GM18505 (cell line): ENCODE data around the gene PSMB9.
"Not testable (repeated sequence)": the region's sequence is repeated elsewhere in the genome, so short reads cannot be mapped to it uniquely, and the experiment has no call there.

Experiments
- ATAC-seq: cut with Tn5 transposase; IDR thresholded peaks from one replicate; pipeline ENCODE4 v1.9.1; 2021; ENCODE audit not compliant: unreplicated experiment
- POLR2A ChIP-seq: IDR thresholded peaks from 4 replicates; pipeline ENCODE4 v1.6.1; 2011; ENCODE audit warnings: borderline replicate concordance; ENCODE audit not compliant: insufficient read depth, insufficient read length; ENCODE audit errors: extremely low read depth

The PSMB9 gene

DNA sequence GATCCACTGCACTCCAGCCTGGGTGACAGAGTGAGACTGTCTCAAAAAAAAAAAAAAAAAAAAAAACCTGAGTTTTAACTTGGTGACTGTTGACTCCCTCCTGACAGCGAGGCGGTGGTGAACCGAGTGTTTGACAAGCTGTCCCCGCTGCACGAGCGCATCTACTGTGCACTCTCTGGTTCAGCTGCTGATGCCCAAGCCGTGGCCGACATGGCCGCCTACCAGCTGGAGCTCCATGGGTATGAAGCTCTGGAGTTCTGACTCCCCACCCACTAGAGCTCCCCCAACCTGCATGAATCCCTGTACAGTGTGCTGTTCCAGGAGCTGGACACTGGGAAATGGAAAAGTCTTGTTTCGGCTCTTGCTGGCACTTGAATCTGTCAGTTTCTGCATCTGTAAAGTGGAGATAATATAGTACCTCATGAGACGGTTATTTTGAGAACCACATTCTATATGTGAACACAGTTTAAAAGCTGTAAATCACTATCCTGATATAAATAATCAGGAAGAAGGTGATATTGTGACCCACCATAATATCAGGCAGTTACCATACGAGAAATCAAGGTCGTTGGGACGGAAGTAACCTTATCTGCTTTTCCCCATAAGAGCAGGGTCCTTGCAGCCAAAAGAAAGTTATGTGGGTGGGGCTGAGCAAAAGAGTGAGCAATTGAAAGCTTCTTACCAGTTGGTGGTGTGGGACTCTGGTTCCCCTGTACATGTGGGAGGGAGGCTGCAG lies 3.3 kb downstream of the PSMB9 start:
- no peak for TF ChIP-seq POLR2A
- no peak for ATAC-seq

DNA sequence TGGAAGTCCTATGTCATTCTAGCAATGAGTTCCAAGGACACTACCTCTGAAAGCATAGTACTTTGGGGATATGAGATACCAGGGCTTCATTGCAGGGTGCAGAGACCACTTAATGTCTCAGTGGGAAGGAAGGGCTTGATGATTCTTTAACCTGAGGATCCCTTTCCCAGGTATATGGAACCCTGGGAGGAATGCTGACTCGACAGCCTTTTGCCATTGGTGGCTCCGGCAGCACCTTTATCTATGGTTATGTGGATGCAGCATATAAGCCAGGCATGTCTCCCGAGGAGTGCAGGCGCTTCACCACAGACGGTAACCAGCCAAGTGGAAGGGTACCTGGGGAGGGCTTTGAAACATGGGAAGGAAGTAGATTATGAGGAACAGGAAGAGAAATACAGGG lies 4.2 kb downstream of the PSMB9 start:
- no peak for ATAC-seq
- no peak for TF ChIP-seq POLR2A

DNA sequence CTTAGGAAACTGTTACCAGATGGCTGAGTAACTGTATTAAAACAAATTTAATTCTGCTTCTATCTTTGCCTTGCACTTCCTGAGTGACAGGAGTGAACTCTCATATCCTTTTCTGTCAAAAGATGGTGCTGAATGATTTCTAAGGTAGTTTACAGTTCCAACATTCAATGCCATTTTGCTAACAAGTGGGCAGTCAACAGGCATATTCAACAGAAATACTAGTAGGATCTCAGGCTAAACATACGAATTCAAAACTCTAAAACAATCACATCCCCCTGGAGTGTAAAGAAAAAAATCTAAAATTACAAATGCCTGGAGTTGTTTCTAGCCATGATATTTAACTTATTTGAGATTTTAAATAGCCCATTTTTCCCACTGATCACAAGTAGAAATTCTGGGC lies 6.7 kb downstream of the PSMB9 start:
- TF ChIP-seq POLR2A: no peak
- ATAC-seq: no peak

DNA sequence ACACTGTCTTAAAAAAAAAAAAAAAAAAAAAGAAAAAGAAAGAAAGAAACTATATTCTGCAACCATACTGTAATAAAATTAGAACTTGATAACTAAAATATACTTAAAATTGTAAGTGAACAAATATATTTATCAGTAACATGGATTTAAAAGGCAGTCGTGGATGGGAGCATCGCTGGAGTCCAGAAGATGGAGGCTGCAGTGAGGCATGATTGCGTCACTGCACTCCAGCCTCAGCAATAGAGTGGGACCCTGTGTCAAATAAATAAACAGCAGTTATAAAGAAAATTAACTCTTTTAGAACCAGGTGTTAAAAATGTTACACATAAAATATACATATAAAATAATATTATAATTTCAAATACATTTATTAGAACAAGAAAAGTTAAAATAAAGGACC lies 8.7 kb downstream of the PSMB9 start:
- no peak for TF ChIP-seq POLR2A
- no peak for ATAC-seq

DNA sequence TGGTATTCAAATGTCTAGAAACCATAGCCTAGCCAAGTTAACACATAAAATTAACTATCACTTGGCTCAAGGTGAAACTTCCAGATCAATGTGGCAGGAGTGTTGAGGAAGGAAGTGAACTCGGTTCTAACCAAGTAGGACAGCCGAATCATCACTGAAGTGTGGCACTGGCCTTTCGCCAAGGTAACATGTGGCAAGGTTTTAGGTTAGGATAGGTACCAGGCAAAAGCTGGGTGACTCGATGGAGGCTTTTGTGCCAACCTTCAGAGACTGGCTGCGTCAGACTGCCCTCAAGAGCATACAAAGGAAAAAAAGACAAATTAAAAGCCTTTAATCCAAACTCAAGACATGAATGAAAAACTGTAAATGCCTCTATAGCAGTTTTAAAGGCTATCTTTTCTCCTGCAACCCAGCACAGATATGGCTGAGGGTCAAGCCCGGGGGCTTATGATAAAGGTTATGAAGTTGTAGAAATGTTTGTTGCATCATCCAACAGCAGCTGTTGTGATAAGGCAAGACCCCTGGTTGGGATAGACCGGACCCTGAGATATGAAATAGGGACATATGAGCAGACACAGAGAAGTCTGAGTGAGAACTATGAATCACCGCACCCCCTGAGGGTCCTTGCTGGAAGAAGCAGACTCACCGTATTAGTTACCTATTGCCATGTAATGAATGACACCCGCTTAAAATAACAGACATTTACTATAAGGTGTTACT lies 11.9 kb downstream of the PSMB9 start:
- no peak for TF ChIP-seq POLR2A
- ATAC-seq: no peak

DNA sequence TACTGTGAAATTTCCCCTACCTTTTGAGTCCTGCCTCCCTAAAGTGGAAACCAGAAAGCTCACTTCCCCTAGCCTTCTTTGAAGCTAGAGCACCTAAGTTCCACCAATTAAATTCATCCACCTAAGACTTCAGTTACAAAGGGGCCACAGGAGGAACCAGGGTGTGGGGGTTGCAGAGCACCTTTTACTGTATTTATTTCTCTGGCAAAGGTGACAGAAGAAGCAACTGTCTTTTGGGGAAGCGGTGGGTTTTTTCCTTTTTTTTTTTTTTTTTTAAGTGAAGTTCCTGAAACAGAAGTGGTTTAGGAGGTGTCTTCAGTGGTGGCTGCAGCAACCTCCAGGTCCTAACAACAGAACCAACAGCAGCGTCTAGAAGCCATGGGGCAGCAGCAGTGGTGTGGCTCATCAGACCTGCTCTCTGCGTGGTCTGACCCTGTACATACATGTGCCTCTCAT lies 13.1 kb downstream of the PSMB9 start:
- ATAC-seq: no peak
- peak; percentile 39 for TF ChIP-seq POLR2A

DNA sequence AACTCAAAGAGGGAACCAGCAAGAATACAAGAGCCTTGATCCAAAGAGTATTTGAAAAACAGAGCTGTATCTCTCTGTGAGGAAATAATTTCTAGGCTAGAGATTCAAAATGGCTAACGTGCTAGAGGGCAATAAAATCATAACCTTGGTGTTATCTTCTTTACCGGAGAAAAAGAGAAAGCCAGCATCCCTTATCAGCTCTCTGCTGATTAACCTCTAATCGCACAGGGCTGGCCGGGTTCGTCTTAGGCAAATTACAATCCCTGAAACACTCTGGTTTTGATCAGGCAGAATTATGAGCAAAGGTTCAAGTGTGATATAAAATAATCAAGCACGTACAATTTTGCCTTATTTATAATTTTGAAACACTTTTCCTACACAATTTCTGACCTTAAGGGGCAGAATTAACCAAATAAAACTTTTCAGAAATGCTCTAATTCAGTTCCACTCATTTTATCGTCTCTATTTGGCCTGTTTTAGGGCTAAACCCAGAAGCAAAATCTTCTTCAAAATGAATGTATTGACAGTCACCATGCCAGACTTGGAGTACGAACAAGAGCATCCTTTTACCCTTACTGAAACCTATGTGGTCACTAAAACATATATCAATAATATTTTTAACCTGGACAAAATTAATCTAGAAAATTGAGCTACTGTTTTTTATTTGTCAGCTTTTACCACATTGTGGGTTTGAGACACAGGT lies 13.7 kb downstream of the PSMB9 start:
- no peak for TF ChIP-seq POLR2A
- no peak for ATAC-seq

DNA sequence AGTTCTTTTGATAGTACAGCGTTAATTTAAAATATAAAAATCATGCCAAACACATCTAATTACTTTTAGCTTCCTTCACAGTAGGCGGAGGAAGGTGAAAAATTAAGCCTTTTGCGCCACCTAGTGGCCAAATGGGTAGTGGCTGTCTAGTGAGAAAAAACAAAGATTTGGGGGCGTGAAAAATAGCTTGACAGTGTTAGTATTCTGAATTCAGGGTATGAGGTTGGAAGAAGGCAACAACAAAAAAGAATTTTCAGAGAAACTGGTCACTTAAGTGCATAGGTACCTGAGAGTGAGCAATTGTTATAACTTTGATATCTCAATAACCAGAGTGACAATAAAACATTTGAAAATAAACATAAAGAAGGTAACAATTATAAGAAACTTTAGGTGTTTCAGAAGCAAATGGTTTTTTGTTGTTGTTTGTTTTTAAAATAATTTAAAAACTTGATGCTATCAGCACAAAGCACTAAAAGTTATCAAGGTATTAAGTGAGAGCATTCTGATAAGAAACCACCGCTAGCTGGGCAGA lies 14.3 kb downstream of the PSMB9 start:
- TF ChIP-seq POLR2A: no peak
- ATAC-seq: no peak

DNA sequence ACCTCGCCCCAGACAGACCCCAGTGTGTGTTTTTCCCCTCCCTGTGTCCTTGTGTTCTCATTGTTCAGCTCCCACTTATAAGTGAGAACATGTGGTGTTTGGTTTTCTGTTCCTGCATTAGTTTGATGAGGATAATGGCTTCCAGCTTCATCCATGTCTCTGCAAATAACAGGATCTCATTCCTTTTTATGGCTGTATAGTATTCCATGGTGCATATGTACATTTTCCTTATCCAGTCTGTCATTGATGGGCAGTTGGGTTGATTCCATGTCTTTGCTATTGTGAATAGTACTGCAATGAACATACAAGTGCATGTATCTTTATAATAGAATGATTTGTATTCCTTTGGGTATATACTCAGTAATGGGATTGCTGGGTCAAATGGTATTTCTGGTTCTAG lies 20.0 kb downstream of the PSMB9 start:
- not testable (repeated sequence) for ATAC-seq

DNA sequence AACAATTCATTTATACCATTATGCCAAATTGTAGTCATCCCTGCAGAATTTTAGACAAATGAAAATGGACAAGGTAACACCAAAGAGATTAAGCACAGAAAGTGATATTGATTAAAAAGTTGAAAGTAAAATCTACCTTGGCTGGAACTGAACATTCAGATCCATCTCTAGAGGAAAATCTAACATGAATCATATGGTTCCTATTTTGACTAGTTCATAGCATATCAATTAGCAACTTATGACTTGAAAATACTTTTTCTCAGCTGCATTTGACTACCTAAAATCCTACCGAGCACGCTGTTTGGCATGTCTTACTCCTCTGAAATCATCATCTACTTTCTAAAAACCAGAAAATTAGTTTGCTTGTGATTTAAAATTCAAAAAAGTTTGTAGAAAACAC lies 22.6 kb downstream of the PSMB9 start:
- ATAC-seq: no peak
- TF ChIP-seq POLR2A: no peak

DNA sequence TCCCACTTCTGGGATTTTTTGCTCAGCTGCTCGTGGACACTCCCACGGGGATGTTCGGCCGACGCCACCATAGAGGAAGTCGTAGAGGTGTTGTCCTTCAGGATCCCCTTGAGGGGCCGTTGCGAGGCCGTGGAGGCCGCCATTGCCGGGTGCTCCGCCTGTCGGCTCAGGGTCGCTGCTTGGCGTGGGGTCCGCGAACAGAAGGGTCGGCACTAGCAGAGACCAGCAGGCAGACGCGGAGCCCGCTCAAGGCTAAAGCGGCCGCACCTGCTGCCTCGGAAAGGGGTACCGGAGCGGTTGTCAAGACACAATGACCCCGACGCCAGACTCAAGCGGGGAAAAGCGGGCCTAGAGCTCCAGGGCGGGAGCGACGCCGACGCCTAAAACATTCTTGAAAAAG lies 25.7 kb downstream of the PSMB9 start:
- no peak for TF ChIP-seq POLR2A
- ATAC-seq: no peak

DNA sequence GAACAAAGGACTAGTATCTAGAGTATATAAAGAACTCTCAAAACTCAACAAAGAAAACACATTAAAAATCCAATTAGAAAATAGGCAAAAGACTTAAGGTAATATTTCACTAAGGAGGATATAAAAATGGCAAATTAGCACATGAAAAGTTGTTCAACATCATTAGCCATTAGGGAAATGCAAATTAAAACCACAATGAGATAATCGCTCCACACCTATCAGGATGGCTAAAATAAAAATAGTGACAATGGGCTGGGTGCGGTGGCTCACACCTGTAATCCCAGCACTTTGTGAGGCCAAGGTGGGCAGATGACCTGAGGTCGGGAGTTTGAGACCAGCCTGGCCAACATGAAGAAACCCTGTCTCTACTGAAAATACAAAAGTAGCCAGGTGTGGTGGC lies 27.0 kb downstream of the PSMB9 start:
- not testable (repeated sequence) for ATAC-seq

DNA sequence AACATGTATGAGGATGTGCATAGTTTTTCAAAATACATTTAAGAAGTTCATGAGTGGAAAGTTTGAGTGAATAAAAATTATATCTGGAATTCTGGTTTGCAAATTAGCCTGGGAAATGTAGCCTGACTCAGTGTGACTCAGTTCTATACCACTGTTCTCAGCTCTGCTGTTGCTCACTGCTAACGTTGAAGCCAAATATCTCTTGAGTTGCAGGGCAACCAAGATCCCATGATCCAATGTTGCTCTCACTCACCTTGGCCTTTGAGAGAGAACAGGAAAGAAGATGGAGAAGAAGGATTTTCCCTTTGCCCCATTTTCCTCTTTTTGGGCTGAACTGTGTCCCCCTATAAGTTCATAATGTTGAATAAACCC lies 28.9 kb downstream of the PSMB9 start:
- TF ChIP-seq POLR2A: no peak
- ATAC-seq: no peak

DNA sequence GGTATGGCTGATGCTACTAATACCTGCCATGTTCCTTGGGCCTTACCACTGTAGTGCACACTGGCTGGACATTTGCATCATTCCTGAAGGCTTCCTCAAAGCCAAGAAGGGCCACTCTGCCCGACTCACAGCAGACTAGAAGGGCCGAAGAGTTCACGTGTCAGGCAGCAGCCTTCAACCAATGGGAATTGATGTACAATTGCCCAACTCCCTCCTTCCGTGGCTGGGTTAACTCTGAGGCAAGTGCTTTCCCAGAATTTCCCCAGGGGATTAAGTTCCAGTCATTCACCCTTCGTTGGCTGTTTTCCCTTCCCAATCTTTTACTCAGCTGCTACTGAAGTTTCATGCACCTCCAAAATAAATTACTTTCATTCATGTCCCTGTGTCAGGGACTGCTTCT lies 29.8 kb downstream of the PSMB9 start:
- no peak for TF ChIP-seq POLR2A

More for the DNA sequence above, 29.8 kb downstream of the PSMB9 start:
- ATAC-seq: no peak
